Astrocyte (in vitro differentiated cells and primary cell): ENCODE measurements around the gene ST6GALNAC6.

Source experiments
- EZH2 ChIP-seq: IDR thresholded peaks from 2 replicates; pipeline ENCODE4 v1.6.1; 2012; ENCODE audit warnings: mild to moderate bottlenecking, low read length, inconsistent platforms; ENCODE audit not compliant: insufficient read depth
- TF ChIP-seq, protein P1 (sequence below): IDR thresholded peaks from 2 replicates; pipeline ENCODE4 v1.5.1; 2011; ENCODE audit warnings: low read depth, mild to moderate bottlenecking, inconsistent platforms, low read length, moderate library complexity; ENCODE audit not compliant: insufficient read depth

DNA sequence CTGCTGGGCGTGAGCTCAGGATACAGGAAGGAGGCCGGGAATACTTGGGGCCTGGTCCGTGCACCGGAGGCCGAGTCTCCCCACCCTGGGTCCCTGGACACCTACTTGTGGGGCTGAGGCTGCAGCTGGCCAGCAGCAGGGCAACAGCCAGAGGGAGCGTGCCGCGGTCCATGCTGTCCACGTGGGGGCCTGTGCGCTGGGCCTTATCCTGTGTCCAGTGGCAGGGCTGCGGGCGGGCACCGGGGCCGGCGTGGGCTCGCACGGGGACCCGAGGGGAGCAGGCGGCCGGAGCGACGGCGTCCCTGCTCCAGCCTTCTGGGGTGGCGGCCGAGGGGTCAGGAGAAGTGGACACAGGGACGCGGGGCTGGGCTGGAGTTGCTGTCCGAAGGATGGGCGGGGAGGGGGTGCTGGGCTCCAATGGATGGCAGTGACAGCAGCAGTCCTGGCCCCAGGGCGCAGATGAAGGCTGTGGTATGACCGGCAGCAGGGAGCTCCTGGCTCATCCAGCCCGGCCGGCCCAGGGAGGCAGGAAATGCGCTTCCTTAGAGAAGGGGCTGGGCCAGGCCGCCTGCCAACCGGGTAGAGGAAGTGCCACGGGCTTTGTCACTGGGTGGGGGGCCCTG is 45.1 kb downstream of the ST6GALNAC6 start, which contains the start of gene ENG:
- TF ChIP-seq, protein P1, sequence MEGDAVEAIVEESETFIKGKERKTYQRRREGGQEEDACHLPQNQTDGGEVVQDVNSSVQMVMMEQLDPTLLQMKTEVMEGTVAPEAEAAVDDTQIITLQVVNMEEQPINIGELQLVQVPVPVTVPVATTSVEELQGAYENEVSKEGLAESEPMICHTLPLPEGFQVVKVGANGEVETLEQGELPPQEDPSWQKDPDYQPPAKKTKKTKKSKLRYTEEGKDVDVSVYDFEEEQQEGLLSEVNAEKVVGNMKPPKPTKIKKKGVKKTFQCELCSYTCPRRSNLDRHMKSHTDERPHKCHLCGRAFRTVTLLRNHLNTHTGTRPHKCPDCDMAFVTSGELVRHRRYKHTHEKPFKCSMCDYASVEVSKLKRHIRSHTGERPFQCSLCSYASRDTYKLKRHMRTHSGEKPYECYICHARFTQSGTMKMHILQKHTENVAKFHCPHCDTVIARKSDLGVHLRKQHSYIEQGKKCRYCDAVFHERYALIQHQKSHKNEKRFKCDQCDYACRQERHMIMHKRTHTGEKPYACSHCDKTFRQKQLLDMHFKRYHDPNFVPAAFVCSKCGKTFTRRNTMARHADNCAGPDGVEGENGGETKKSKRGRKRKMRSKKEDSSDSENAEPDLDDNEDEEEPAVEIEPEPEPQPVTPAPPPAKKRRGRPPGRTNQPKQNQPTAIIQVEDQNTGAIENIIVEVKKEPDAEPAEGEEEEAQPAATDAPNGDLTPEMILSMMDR = no peak
- TF ChIP-seq EZH2 = no peak
